ENCODE results near the gene FAM149B1.

Gene FAM149B1

GRCh38 chr10:73174148-73174925 is 6.4 kb downstream of the FAM149B1 start:
- DNase-seq (ENCODE audit: low read depth), result no peak

DNA sequence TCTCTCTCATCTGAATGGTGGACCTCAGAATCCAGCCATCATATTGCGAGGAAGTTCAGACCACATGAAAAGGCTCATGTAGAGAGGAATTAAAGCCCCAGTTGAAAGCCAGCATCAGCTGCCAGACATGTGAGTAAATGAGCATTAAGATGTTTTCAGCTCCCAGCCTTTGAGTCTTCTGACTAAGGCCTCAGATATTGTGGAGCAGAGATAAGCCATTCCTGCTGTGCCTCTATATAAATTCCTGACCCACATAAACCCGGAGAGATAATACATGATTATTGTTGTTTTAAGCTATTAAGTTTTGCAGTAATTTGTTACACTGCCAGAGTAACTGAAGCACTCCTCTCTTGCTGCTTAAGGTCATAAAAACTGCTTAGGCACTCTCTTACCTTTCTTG is 14.6 kb downstream of the FAM149B1 start:
- DNase-seq (ENCODE audit: low read depth), result no peak

GRCh38 chr10:73183667-73184281 is 15.9 kb downstream of the FAM149B1 start:
- DNase-seq (ENCODE audit: low read depth), result no peak

DNA sequence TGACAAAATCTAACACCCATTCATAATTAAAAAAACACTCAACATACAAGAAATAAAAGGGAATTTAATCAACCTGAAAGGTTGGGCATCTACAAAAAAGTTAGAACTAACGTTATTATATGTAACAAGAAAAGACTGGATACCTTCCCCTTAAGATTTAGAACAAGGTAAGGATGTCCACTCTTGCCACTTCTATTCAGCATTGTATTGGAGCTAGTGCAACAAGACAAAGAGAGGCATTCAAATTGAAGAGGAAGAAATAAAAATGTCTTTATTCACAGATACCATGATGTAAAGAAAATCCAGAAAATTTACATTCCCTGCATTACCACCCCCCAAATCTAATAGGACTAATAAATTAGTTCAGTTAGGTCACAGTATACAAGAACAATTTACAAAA is 18.3 kb downstream of the FAM149B1 start:
- no peak for DNase-seq (ENCODE audit: low read depth)

GRCh38 chr10:73190188-73190587 is 22.3 kb downstream of the FAM149B1 start:
- DNase-seq (ENCODE audit: low read depth), result no peak

GRCh38 chr10:73205081-73205480 is 37.2 kb downstream of the FAM149B1 start:
- DNase-seq (ENCODE audit: low read depth), result no peak

- no peak for DNase-seq (ENCODE audit: low read depth)
These were observed 38.0 kb downstream of the FAM149B1 start for GRCh38 chr10:73205890-73206289.

- DNase-seq (ENCODE audit: low read depth), result no peak
These were observed 38.5 kb downstream of the FAM149B1 start for GRCh38 chr10:73206385-73206784.

- DNase-seq (ENCODE audit: low read depth), result no peak
These were observed 40.0 kb downstream of the FAM149B1 start for GRCh38 chr10:73207883-73208282.

DNA sequence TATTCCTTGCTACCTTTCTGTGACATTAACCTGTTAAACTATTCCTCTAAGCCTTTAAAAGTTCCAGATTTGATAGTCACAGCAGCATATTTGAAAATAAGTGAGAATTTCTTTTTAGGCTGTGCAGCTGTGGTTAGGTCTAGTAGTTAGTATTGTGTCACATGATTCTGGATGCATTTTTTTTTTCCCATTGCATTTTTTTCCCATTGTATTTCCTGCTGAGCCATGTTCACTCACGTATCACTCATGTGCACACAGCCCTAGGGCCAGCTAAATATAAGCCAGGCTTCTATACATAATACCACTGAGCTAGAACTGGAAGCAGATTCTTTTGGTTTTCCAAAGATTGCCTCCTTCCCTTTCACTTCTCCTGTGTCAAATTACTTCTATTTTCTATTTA is 41.8 kb downstream of the FAM149B1 start:
- no peak for DNase-seq (ENCODE audit: low read depth)

DNA sequence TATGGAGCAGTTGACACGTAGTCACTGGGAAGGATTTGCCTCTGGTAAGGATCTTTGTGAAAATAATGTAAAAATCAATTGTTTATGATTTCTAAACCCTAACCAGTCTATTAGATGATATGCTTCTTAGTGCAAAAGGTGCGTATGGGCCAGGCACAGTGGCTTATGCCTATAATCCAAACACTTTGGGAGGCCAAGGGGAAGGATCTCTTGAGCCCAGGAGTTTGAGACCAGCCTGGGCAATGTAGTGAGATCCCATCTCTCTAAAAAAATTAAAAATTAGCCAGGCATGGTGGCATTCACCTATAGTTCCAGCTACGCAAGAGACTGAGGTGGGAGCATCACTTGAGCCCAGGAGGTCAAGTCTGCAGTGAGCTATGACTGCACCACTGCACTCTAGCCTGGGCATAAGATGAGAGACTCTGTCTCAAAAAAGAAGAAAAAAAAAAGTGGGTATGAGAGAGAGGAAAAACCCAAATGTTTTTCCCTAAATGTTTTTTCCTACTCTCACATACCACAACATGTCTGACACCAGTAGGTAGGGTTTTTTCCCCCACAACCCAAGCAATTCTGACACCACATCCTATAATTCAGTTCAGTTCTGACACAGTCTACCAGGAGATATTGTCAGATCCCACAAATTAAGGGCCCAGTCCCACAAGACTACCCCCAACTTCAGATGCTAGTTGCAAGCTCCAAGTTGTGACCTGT is 42.6 kb downstream of the FAM149B1 start:
- DNase-seq (ENCODE audit: low read depth), result no peak

DNA sequence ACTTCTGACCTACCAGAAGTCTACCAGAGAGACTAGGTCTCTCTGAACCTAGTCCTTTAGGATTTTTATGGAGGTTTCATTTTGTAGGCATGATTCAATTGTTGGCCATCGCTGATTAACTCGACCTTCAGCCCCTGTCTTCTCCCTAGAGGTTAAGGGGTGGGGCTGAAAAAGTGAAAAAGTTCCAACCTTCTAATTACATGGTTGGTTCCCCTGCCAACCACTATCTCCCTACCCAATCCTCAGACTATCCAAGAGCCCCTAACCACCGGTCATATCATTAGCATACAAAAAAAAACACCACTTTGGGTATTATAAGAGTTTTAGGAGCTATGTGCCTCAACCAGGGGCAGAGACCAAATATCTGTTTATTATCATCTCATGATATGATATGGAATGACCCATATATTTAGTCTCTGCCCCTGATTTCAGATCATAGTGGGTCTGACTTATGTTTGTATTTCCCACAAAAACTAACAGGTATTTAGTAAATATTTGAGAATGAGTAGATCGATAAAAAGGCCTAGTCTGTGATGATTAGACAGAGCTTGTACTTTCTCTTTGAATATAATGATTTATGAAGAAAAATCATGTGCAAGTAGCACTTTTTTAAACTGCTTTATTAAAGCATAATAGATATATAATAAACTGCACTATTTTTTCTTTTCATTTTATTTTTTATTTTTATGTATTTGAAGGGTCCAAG is 43.3 kb downstream of the FAM149B1 start:
- no peak for DNase-seq (ENCODE audit: low read depth)

GRCh38 chr10:73215749-73216148 is 47.8 kb downstream of the FAM149B1 start:
- no peak for DNase-seq (ENCODE audit: low read depth)

- no peak for DNase-seq (ENCODE audit: low read depth)
These were observed 49.7 kb downstream of the FAM149B1 start for GRCh38 chr10:73217628-73218027.

DNA sequence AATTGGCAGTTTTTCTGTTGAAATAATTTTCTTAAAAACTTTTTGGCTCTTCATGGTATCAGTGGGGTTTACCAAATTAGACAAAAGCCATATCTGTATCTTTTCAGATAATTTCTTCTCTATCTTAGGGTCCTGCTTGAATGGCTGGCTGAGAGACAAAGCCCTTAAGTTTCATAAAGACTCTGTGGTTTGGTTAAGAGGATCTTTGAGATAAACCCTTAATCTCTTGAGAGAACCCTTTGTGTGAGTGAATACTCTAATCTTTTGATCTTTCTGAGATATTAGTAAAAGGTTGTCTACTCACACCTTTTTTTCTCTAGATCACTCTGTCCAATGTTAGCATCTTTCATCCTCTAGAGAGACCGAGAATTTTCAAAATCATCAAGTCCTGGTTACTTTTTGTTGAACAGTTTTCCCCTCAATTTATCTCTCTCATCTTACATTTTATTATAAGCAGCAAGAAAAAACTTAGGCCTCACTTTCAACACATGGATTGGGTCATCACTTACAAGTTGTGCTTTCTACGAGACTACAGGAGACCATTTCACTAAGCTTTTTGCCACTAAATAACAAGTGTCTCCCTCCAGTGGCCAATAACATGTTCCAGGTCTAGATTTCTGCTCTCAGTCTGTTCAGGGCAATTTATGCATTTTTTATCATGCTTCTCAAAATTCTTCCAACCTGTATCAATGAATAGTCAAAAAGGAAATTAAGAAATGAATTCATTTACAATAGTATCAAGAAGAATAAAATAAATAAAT is 50.7 kb downstream of the FAM149B1 start:
- no peak for DNase-seq (ENCODE audit: low read depth)

GRCh38 chr10:73219384-73219783 is 51.5 kb downstream of the FAM149B1 start:
- DNase-seq (ENCODE audit: low read depth), result no peak

DNA sequence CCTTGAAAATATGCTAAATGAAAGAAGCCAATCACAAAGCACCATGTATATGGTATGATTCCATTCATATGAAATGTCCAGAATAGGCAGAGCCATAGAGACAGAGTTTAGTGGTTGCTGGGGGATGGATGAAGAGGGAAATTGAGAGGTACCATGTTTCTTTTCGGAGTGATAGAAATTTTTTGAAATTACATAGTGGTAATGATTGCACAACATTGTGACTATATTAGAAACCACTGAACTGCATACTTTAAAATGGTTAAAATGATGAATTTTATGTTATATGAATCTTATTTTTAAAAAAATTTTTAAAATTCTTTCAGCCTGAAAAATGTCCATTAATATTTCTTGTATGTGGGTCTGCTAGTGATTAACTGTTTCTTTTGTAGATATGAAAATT is 53.1 kb downstream of the FAM149B1 start:
- no peak for DNase-seq (ENCODE audit: low read depth)

GRCh38 chr10:73225518-73225917 is 57.6 kb downstream of the FAM149B1 start:
- DNase-seq (ENCODE audit: low read depth), result no peak

GRCh38 chr10:73226663-73227062 is 58.7 kb downstream of the FAM149B1 start:
- DNase-seq (ENCODE audit: low read depth), result no peak

GRCh38 chr10:73228247-73228646 is 60.3 kb downstream of the FAM149B1 start:
- DNase-seq (ENCODE audit: low read depth), result no peak

GRCh38 chr10:73229567-73229966 is 61.6 kb downstream of the FAM149B1 start:
- no peak for DNase-seq (ENCODE audit: low read depth)

GRCh38 chr10:73232887-73233286 is 65.0 kb downstream of the FAM149B1 start:
- no peak for DNase-seq (ENCODE audit: low read depth)
